Left lobe of liver (tissue), 2 donors: ENCODE data around the gene FAN1. TPM values are rescaled to one million over a fixed set of nuclear protein-coding genes. Genes with fewer than 3 reads are reported as not detected.
"Not testable (repeated sequence)": the region's sequence is repeated elsewhere in the genome, so short reads cannot be mapped to it uniquely, and the experiment has no call there.

Source experiments
- ATAC-seq: fragments of 200-7000 bp; cut with Tn5 transposase; one replicate; pipeline ENCODE4 v1.9.1; 2020; ENCODE audit warnings: mild to moderate bottlenecking, moderate library complexity
- DNase-seq: peaks from one replicate; pipeline ENCODE4 v3.0.0-alpha.2; 2020; ENCODE audit warnings: low spot score
- total RNA-seq: library from RNA; stranded (reverse); gene quantifications from one replicate; pipeline ENCODE4 v1.2.1, GENCODE V29; 2021
- donor health status: DM: no; HTN: no; CAD: no; lungs with moderate emphysema.
- donor health status: DM: no; HTN: yes; CAD: no.

Gene FAN1
- 14.2 TPM for total RNA-seq

GRCh38 chr15:30903497-30904187 is at the start of gene FAN1:
Gene FAN1 (plus strand): TSS chr15:30903915. CDS start chr15:30904664, 749 bp downstream.
- peak; percentile 95 for DNase-seq
- peak; percentile 93 for ATAC-seq

GRCh38 chr15:30859091-30859874 is 44.4 kb upstream of the FAN1 start:
- peak; percentile 75 for ATAC-seq
- DNase-seq = no peak

- ATAC-seq = no peak
These were observed 38.5 kb upstream of the FAN1 start for GRCh38 chr15:30865257-30865656.

GRCh38 chr15:30870681-30871080 is 33.0 kb upstream of the FAN1 start:
- DNase-seq (no peak), ATAC-seq (no peak)

More at GRCh38 chr15:30865257-30865656, 38.5 kb upstream of the FAN1 start:
- no peak for DNase-seq

GRCh38 chr15:30872341-30872748 is 31.4 kb upstream of the FAN1 start:
- DNase-seq = no peak
- ATAC-seq = no peak

GRCh38 chr15:30877070-30877469 is 26.6 kb upstream of the FAN1 start:
- DNase-seq (no peak), ATAC-seq (no peak)

- DNase-seq = no peak
- no peak for ATAC-seq
These were observed 25.2 kb upstream of the FAN1 start for GRCh38 chr15:30878515-30878914.

- no peak for ATAC-seq
- no peak for DNase-seq
These were observed 20.8 kb upstream of the FAN1 start for GRCh38 chr15:30882849-30883433.

GRCh38 chr15:30883666-30884065 is 20.0 kb upstream of the FAN1 start:
- not testable (repeated sequence) for DNase-seq, ATAC-seq

- DNase-seq (no peak), ATAC-seq (peak; percentile 53)
These were observed 17.9 kb upstream of the FAN1 start for GRCh38 chr15:30885814-30886213.

- DNase-seq (no peak), ATAC-seq (no peak)
These were observed 14.5 kb upstream of the FAN1 start for GRCh38 chr15:30889196-30889595.

- ATAC-seq (no peak), DNase-seq (no peak)
These were observed 8.1 kb upstream of the FAN1 start for GRCh38 chr15:30895461-30896210.

- DNase-seq (no peak), ATAC-seq (no peak)
These were observed 7.5 kb upstream of the FAN1 start for GRCh38 chr15:30896211-30896606.

GRCh38 chr15:30901889-30902288 is 1.8 kb upstream of the FAN1 start:
- DNase-seq (no peak), ATAC-seq (no peak)

- no peak for ATAC-seq
These were observed 1.1 kb downstream of the FAN1 start for GRCh38 chr15:30904812-30905211.

GRCh38 chr15:30905821-30906220 is 2.1 kb downstream of the FAN1 start:
- ATAC-seq = peak; percentile 74
- peak; percentile 60 for DNase-seq

More at GRCh38 chr15:30904812-30905211, 1.1 kb downstream of the FAN1 start:
- DNase-seq = no peak

GRCh38 chr15:30906366-30906765 is 2.7 kb downstream of the FAN1 start:
- no peak for DNase-seq
- ATAC-seq = no peak

- DNase-seq = no peak
- no peak for ATAC-seq
These were observed 10.0 kb downstream of the FAN1 start for GRCh38 chr15:30913761-30914160.

- DNase-seq = no peak
- ATAC-seq = no peak
These were observed 13.3 kb downstream of the FAN1 start for GRCh38 chr15:30917013-30917412.

- DNase-seq (no peak), ATAC-seq (no peak)
These were observed 14.0 kb downstream of the FAN1 start for GRCh38 chr15:30917675-30918074.

GRCh38 chr15:30918366-30918765 is 14.7 kb downstream of the FAN1 start:
- no peak for ATAC-seq

More at GRCh38 chr15:30918366-30918765, 14.7 kb downstream of the FAN1 start:
- no peak for DNase-seq
